Endothelial cell of umbilical vein (primary cell): ENCODE measurements around the gene MARVELD2. TPM values are rescaled to one million over a fixed set of nuclear protein-coding genes. Genes with fewer than 3 reads are reported as not detected.

Source experiments
- BruUV-seq: library from RNA; stranded (reverse); fragments of 400-500 nt; replicated peaks from 2 replicates; lab custom pipeline; 2021; lab: Mats Ljungman, UMichigan
- CTCF ChIA-PET: fragments of 300-600, 350-600 bp; sonication (Branson Sonifier 250); formaldehyde crosslinking; loops from one replicate; lab custom pipeline; 2021; ENCODE audit warnings: antibody characterized with exemption, inconsistent platforms; lab: Charles Lee
- POLR2A ChIA-PET: fragments of 300-600, 350-600 bp; sonication (Branson Sonifier 250); formaldehyde crosslinking; loops from one replicate; lab custom pipeline; 2021; ENCODE audit warnings: antibody characterized with exemption, inconsistent platforms; lab: Charles Lee
- DNase-seq: peaks from one replicate; pipeline ENCODE4 v3.0.0-alpha.2; 2011; ENCODE audit warnings: low read depth, low spot score
- FAIRE-seq: peaks from 2 replicates; lab custom pipeline; 2011; peaks lifted over from hg19 to GRCh38; lab: Jason Lieb, UNC
- H2AFZ ChIP-seq: 2 replicates; pipeline ENCODE4 v1.6.0; 2012; ENCODE audit warnings: low read depth, low read length, control low read depth, inconsistent platforms
- H3K27ac ChIP-seq: 2 replicates; pipeline ENCODE4 v1.5.1; 2011; ENCODE audit warnings: low read depth, mild to moderate bottlenecking, control low read depth, low read length, moderate library complexity; ENCODE audit not compliant: insufficient read depth
- H3K27me3 ChIP-seq, 2 experiments: 2 replicates each; pipeline versions ENCODE4 v1.6.0 to v1.6.1; 2011; ENCODE audit warnings: low read length in 2 of 2, mixed read lengths in 1 of 2; ENCODE audit not compliant: control insufficient read depth in 2 of 2, insufficient read depth in 2 of 2
- H3K36me3 ChIP-seq, 2 experiments: 2 replicates in 1 of 2; 3 replicates in 1 of 2; pipeline ENCODE4 v1.5.1; 2011; ENCODE audit warnings: low read length in 2 of 2, mild to moderate bottlenecking in 1 of 2, moderate library complexity in 1 of 2; ENCODE audit not compliant: control insufficient read depth in 2 of 2, insufficient read depth in 2 of 2; ENCODE audit errors: extremely low read depth in 1 of 2
- H3K4me1 ChIP-seq: 3 replicates; pipeline ENCODE4 v1.5.1; 2011; ENCODE audit warnings: mild to moderate bottlenecking, low read length; ENCODE audit not compliant: control insufficient read depth, insufficient read depth; ENCODE audit errors: extremely low read depth
- H3K4me2 ChIP-seq: 2 replicates; pipeline ENCODE4 v1.6.1; 2011; ENCODE audit warnings: low read length, control low read depth, mixed read lengths; ENCODE audit not compliant: insufficient read depth
- H3K4me3 ChIP-seq, 3 experiments: fragments of 200-600 bp in 1 of 3; sonication (generic), shearing (Covaris generic) in 1 of 3; replicated peaks in 1 of 3; 2 replicates each; pipeline ENCODE4 v1.5.1; 2011 to 2016; ENCODE audit warnings: control low read depth in 3 of 3, low read length in 3 of 3, mild to moderate bottlenecking in 2 of 3, inconsistent platforms in 1 of 3, low read depth in 1 of 3, moderate library complexity in 1 of 3; ENCODE audit not compliant: insufficient read depth in 1 of 3
- H3K79me2 ChIP-seq: 2 replicates; pipeline ENCODE4 v1.6.0; 2012; ENCODE audit warnings: low read length, inconsistent platforms; ENCODE audit not compliant: control insufficient read depth, insufficient read depth
- H3K9ac ChIP-seq: replicated peaks from 2 replicates; pipeline ENCODE3; 2011; ENCODE audit warnings: low read length, control low read depth; ENCODE audit not compliant: insufficient read depth; ENCODE audit errors: extremely low read depth
- H3K9me1 ChIP-seq: replicated peaks from 3 replicates; pipeline ENCODE4 v1.6.0; 2011; ENCODE audit warnings: mild to moderate bottlenecking, low read length; ENCODE audit not compliant: control insufficient read depth, insufficient read depth; ENCODE audit errors: extremely low read depth
- H3K9me3 ChIP-seq: replicated peaks from 2 replicates; pipeline ENCODE4 v1.5.1; 2012; ENCODE audit warnings: low read length, inconsistent platforms; ENCODE audit not compliant: control insufficient read depth, insufficient read depth
- H4K20me1 ChIP-seq: replicated peaks from 2 replicates; pipeline ENCODE3; 2011; ENCODE audit warnings: mild to moderate bottlenecking, low read length; ENCODE audit not compliant: control insufficient read depth, insufficient read depth; ENCODE audit errors: extremely low read depth
- CTCF ChIP-seq, 2 donors: IDR thresholded peaks; 1 replicate in 1 of 2; 2 replicates in 1 of 2; pipeline ENCODE4 v1.5.1; 2011; ENCODE audit warnings: low read length in 2 of 2, mild to moderate bottlenecking in 2 of 2, moderate library complexity in 2 of 2, control low read depth in 1 of 2, inconsistent platforms in 1 of 2, low read depth in 1 of 2; ENCODE audit not compliant: insufficient read depth in 1 of 2; ENCODE audit errors: extremely low read depth in 1 of 2
- EZH2 ChIP-seq: IDR thresholded peaks from 2 replicates; pipeline ENCODE4 v1.6.1; 2012; ENCODE audit warnings: borderline replicate concordance, low read depth, mild to moderate bottlenecking, moderate library complexity, low read length, inconsistent platforms; ENCODE audit not compliant: severe bottlenecking
- FOS ChIP-seq: IDR thresholded peaks from 2 replicates; pipeline ENCODE4 v1.6.1; 2011; ENCODE audit warnings: mild to moderate bottlenecking, low read length, moderate library complexity, borderline replicate concordance; ENCODE audit not compliant: insufficient read depth
- GATA2 ChIP-seq: IDR thresholded peaks from 2 replicates; pipeline ENCODE4 v1.7.0; 2011; ENCODE audit warnings: low read depth, mild to moderate bottlenecking, moderate library complexity, mixed read lengths, low read length; ENCODE audit not compliant: insufficient read length, insufficient read depth
- JUN ChIP-seq: IDR thresholded peaks from 2 replicates; pipeline ENCODE4 v1.6.1; 2011; ENCODE audit warnings: borderline replicate concordance, low read depth; ENCODE audit not compliant: insufficient read length, insufficient read depth
- MAX ChIP-seq: IDR thresholded peaks from 2 replicates; pipeline ENCODE4 v1.6.1; 2011; ENCODE audit not compliant: insufficient read depth, insufficient read length
- MYC ChIP-seq: IDR thresholded peaks from one replicate; pipeline ENCODE4 v1.6.1; 2011; ENCODE audit warnings: mild to moderate bottlenecking, low read depth, low read length
- POLR2A ChIP-seq: IDR thresholded peaks from 2 replicates; pipeline ENCODE4 v1.6.1; 2012; ENCODE audit warnings: low read depth, mild to moderate bottlenecking, control low read depth, low read length
- POLR2AphosphoS5 ChIP-seq: IDR thresholded peaks from 2 replicates; pipeline ENCODE4 v1.6.1; 2012; ENCODE audit warnings: low read depth, mild to moderate bottlenecking, control low read depth, low read length, moderate library complexity; ENCODE audit not compliant: insufficient read depth
- dilution Hi-C: fragments of 300-500 bp; cut with MboI; formaldehyde crosslinking; loops from one replicate; pipeline ENCODE4 v1.15.0; 2019; ENCODE audit warnings: low sequenced_read_pairs; ENCODE audit not compliant: extremely low pct_ligation_motif_present
- intact Hi-C: fragments of 100-400 bp; cut with micrococcal nuclease; formaldehyde crosslinking; loops from one replicate; pipeline ENCODE4 v1.10.0; 2022
- polyA plus RNA-seq, 4 experiments: library from polyadenylated mRNA; depleted of rRNA in 3 of 4; stranded (reverse) in 3 of 4; unstranded in 1 of 4; fragments of >200 nt; gene quantifications; 2 replicates each; pipeline versions ENCODE4 v1.2.1 to v1.2.3, GENCODE V29; 2011 to 2012; ENCODE audit warnings: missing spikeins in 1 of 4
- total RNA-seq: library from RNA; stranded (reverse); gene quantifications from 2 replicates; pipeline ENCODE4 v1.2.3, GENCODE V29; 2021

MARVELD2 gene
- total and polyA plus RNA-seq, 2 donors (not counting 3 experiments of a cell fraction or from before 2014, with no cell fraction given), result 5.7 to 7.1 TPM

- no peak overlapping the region for H3K4me2 ChIP-seq
- intact Hi-C loops, result loop anchor here (10.0 kb wide), 1 partner anchor 251 kb away; the partner anchor contains the start of gene CCNB1
Measured at GRCh38 chr5:69416180-69416579, 1.3 kb downstream of the MARVELD2 start.

More at GRCh38 chr5:69416180-69416579, 1.3 kb downstream of the MARVELD2 start:
- Histone ChIP-seq H3K36me3 (peaks cover 3 to 5% of the 10 kb centered on the region in 2 experiments), H2AFZ (no peak overlapping the region), H3K27me3 (no peaks in the 10 kb centered on the region), H3K9me3 (no peaks in the 10 kb centered on the region), H3K79me2 (no peaks in the 10 kb centered on the region), H3K9ac (no peak overlapping the region), H3K9me1 (no peaks in the 10 kb centered on the region), H3K4me1 (peaks cover 5% of the 10 kb centered on the region), H3K4me3 (no peak overlapping the region), H3K27ac (no peak overlapping the region), H4K20me1 (no peaks in the 10 kb centered on the region)
- DNase-seq, result no peak
- TF ChIP-seq POLR2AphosphoS5 (no peak), POLR2A (no peak), GATA2 (no peak), MYC (no peak), CTCF (IDR thresholded peaks at IDR 0.05; ENCODE audit: extremely low read depth in 1 of 2, insufficient read depth in 1 of 2, low read depth in 1 of 2, low read length in 2 of 2) (no peak), FOS (no peak), JUN (no peak), EZH2 (no peak), MAX (no peak)
- dilution Hi-C loops, result no loop called here
- BruUV-seq, result TSS peak; percentile 26
- CTCF ChIA-PET, result no interaction called here
- FAIRE-seq, result no peak
- POLR2A ChIA-PET, result no interaction called here
